Parathyroid adenoma (tissue), 2 donors: ENCODE measurements around the gene FLG2.
"Not testable (repeated sequence)": the region's sequence is repeated elsewhere in the genome, so short reads cannot be mapped to it uniquely, and the experiment has no call there.

ENCODE experiments used
- H2AFZ ChIP-seq: fragments of 300-600 bp; sonication (generic); one replicate; pipeline ENCODE4 v1.7.0; 2017; ENCODE audit warnings: antibody characterized with exemption, mild to moderate bottlenecking
- H3K27ac ChIP-seq: fragments of 300-600 bp; sonication (generic); one replicate; pipeline ENCODE4 v1.7.0; 2017
- H3K27me3 ChIP-seq: fragments of 300-600 bp; sonication (generic); one replicate; pipeline ENCODE4 v1.7.0; 2017; ENCODE audit warnings: low read length; ENCODE audit not compliant: control insufficient read depth, insufficient read depth
- H3K36me3 ChIP-seq: fragments of 300-600 bp; sonication (generic); one replicate; pipeline ENCODE4 v1.7.0; 2017; ENCODE audit warnings: low read length; ENCODE audit not compliant: control insufficient read depth, insufficient read depth
- H3K4me1 ChIP-seq: fragments of 300-600 bp; sonication (generic); one replicate; pipeline ENCODE4 v1.7.0; 2017; ENCODE audit warnings: control low read depth
- H3K4me2 ChIP-seq: fragments of 300-600 bp; sonication (generic); one replicate; pipeline ENCODE4 v1.7.0; 2017; ENCODE audit warnings: low read length
- H3K4me3 ChIP-seq: fragments of 300-600 bp; sonication (generic); one replicate; pipeline ENCODE4 v1.7.0; 2017; ENCODE audit warnings: low read depth, low read length
- H3K79me2 ChIP-seq: fragments of 300-600 bp; sonication (generic); one replicate; pipeline ENCODE4 v1.7.0; 2017; ENCODE audit warnings: control low read depth
- H3K9ac ChIP-seq: fragments of 300-600 bp; sonication (generic); one replicate; pipeline ENCODE4 v1.7.0; 2017; ENCODE audit warnings: mild to moderate bottlenecking
- H3K9me3 ChIP-seq: fragments of 300-600 bp; sonication (generic); one replicate; pipeline ENCODE4 v1.7.0; 2017; ENCODE audit warnings: low read length; ENCODE audit not compliant: control insufficient read depth
- CTCF ChIP-seq: fragments of 300-600 bp; sonication (generic); IDR thresholded peaks from one replicate; pipeline ENCODE4 v1.7.0; 2017; ENCODE audit warnings: antibody characterized with exemption, mild to moderate bottlenecking
- donor health status: primary hyperparathyroidism.

The FLG2 gene

GRCh38 chr1:152335399-152335798 is 24.4 kb downstream of the FLG2 start:
- no peak for TF ChIP-seq CTCF
- Histone ChIP-seq H3K27me3 (no peaks in the 10 kb centered on the region), H3K4me3 (no peak overlapping the region), H3K79me2 (no peaks in the 10 kb centered on the region), H3K27ac (no peak overlapping the region), H3K9ac (no peak overlapping the region), H3K4me2 (no peak overlapping the region), H3K4me1 (no peaks in the 10 kb centered on the region), H2AFZ (no peak overlapping the region), H3K36me3 (no peaks in the 10 kb centered on the region), H3K9me3 (no peaks in the 10 kb centered on the region)

DNA sequence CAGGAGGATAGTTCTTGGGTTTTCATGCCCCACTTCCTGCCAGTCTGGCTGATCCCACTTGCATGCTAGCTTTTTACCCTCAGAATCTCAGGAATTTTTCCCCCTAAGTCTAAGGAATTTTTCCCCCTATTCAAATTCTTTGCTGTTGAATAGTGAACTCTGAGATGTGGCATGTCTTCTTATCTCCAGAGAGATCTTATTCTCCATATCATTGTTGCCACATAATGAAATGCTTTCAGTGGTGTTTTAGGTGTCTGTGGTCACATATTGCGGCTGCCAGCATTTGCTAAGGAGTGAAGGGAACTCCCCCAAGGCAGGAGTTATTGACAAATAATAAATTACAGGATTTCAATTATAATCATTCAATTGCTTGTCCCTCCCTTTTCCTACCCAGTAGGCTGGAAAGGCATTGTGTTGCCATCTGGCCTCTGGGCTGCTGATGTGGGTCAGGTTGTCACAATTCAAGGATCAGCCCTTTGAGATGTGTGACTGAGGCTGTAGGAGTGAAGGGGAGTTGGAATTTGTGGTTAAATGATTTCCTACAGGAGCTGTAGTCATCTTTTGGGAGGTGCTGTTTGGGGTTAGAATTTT is 30.9 kb downstream of the FLG2 start:
- no peak for TF ChIP-seq CTCF

GRCh38 chr1:152325111-152325510 is 34.7 kb downstream of the FLG2 start, which contains the start of gene FLG:
Gene FLG (minus strand): TSS chr1:152325239. CDS start chr1:152315456, 9,783 bp downstream.
- H3K4me2 ChIP-seq, result no peak within 1 kb of the TSS
- TF ChIP-seq CTCF, result no peak

More for the DNA sequence above, 30.9 kb downstream of the FLG2 start:
- no peak overlapping the region for H2AFZ ChIP-seq
- no peaks in the 10 kb centered on the region for H3K4me1 ChIP-seq
- no peaks in the 10 kb centered on the region for H3K79me2 ChIP-seq
- no peak overlapping the region for H3K4me3 ChIP-seq
- no peak overlapping the region for H3K9ac ChIP-seq
- H3K9me3 ChIP-seq, result no peaks in the 10 kb centered on the region
- H3K27me3 ChIP-seq, result no peaks in the 10 kb centered on the region
- no peak overlapping the region for H3K27ac ChIP-seq
- H3K36me3 ChIP-seq, result no peaks in the 10 kb centered on the region
- no peak overlapping the region for H3K4me2 ChIP-seq

GRCh38 chr1:152313970-152314369 is 45.8 kb downstream of the FLG2 start:
- H3K4me2 ChIP-seq, result no peak overlapping the region
- H3K79me2 ChIP-seq, result no peaks in the 10 kb centered on the region
- TF ChIP-seq CTCF, result no peak
- H3K27me3 ChIP-seq, result no peaks in the 10 kb centered on the region
- H3K36me3 ChIP-seq, result no peaks in the 10 kb centered on the region
- H3K4me1 ChIP-seq, result no peaks in the 10 kb centered on the region
- H3K27ac ChIP-seq, result no peak overlapping the region
- H2AFZ ChIP-seq, result no peak overlapping the region
- H3K4me3 ChIP-seq, result no peak overlapping the region
- no peak overlapping the region for H3K9ac ChIP-seq
- H3K9me3 ChIP-seq, result no peaks in the 10 kb centered on the region

More at GRCh38 chr1:152325111-152325510, 34.7 kb downstream of the FLG2 start, which contains the start of gene FLG:
- Histone ChIP-seq H3K4me3 (no peak within 1 kb of the TSS), H3K9ac (no peak within 1 kb of the TSS), H3K36me3 (no peaks in the 10 kb centered on the region), H3K27ac (no peak within 1 kb of the TSS), H3K27me3 (no peaks in the 10 kb centered on the region), H2AFZ (no peak within 1 kb of the TSS), H3K4me1 (no peaks in the 10 kb centered on the region), H3K79me2 (no peaks in the 10 kb centered on the region), H3K9me3 (no peaks in the 10 kb centered on the region)

DNA sequence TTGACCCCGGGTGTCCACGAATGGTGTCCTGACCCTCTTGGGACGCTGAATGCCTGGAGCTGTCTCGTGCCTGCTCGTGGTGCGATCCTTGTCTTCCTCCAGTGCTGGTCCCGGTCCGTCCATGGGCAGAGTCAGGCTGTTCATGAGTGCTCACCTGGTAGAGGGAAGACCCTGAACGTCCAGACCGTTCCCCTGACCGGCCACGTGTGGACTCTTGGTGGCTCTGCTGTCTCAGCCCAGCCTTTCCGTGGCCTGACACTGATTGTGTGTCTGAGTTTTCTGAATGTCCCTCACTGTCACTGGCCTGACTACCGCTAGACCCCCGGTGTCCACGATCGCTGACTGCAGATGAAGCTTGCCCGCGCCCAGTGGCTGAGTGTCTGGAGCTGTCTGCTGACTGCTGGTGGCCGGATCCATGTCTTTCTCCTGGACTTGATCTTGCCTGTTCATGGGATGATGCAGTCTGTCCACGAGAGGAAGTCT is 46.4 kb downstream of the FLG2 start:
- H3K9ac ChIP-seq, result no peak overlapping the region
- H3K36me3 ChIP-seq, result no peaks in the 10 kb centered on the region
- H3K4me2 ChIP-seq, result no peak overlapping the region
- no peak overlapping the region for H3K4me3 ChIP-seq
- no peaks in the 10 kb centered on the region for H3K9me3 ChIP-seq
- H3K27ac ChIP-seq, result no peak overlapping the region
- H2AFZ ChIP-seq, result no peak overlapping the region
- no peak for TF ChIP-seq CTCF
- no peaks in the 10 kb centered on the region for H3K79me2 ChIP-seq
- no peaks in the 10 kb centered on the region for H3K4me1 ChIP-seq
- no peaks in the 10 kb centered on the region for H3K27me3 ChIP-seq

DNA sequence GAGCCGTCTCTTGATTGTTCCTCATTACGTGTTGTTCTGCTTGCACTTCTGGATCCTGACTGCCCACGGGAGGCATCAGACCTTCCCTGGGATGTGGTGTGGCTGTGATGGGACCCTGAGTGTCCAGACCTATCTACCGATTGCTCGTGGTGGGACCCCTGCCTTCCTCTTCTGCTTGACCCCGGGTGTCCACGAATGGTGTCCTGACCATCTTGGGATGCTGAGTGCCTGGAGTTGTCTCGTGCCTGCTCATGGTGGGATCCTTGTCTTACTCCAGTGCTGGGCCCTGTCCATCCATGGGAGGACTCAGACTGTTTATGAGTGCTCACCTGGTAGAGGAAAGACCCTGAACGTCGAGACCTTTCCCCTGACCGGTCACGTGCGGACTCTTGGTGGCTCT is 47.6 kb downstream of the FLG2 start:
- not testable (repeated sequence) for H3K79me2 ChIP-seq, H2AFZ ChIP-seq, H3K4me1 ChIP-seq, H3K27ac ChIP-seq, H3K9me3 ChIP-seq, H3K4me3 ChIP-seq, H3K4me2 ChIP-seq, H3K9ac ChIP-seq, H3K27me3 ChIP-seq, H3K36me3 ChIP-seq
